Measurements from ENCODE around the gene XKR7. TPM values are rescaled to one million over a fixed set of nuclear protein-coding genes. Genes with fewer than 3 reads are reported as not detected.
"Not testable (repeated sequence)": the region's sequence is repeated elsewhere in the genome, so short reads cannot be mapped to it uniquely, and the experiment has no call there.

Gene XKR7
- total and polyA plus RNA-seq, 10 of the 15 experiments (the other 5 are each of a cell fraction or from before 2014, with no cell fraction given), result not detected

DNA sequence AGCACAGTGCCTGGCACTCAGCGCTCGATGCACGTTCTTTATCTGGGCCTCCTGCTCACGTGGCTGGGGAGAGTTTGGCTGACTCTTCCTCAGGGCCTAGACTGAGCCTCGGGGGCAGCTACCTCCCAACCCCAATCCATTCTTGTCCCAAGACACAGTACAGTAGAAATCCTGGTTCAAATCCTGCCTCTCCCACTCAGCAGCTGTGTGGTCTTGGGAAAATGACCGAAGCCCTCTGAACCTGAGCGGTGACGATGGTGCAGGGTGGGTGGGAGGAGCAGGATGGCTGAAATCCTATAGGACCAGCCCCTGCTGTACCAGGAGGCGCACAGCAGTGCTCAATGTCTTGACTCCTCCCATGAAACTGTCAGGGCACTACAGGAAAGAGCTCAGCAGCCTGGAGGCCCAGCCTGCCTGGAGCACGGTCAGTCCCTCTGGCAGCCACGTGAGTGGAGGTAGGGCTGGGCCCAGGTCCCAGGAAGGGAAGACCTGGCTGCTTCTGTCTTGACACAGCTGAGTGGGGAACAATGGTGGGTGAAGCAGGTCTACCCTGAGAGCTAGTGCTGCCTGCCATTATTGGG, 47.6 kb upstream of the XKR7 start (continued):
- no peak for TF ChIP-seq NKRF (conservative IDR thresholded peaks at IDR 0.05)
- no peak for TF ChIP-seq MYB (IDR thresholded peaks at IDR 0.05; ENCODE audit: borderline replicate concordance, low read depth, low read length)
- TF ChIP-seq HDAC2 (IDR thresholded peaks at IDR 0.05), result no peak

DNA sequence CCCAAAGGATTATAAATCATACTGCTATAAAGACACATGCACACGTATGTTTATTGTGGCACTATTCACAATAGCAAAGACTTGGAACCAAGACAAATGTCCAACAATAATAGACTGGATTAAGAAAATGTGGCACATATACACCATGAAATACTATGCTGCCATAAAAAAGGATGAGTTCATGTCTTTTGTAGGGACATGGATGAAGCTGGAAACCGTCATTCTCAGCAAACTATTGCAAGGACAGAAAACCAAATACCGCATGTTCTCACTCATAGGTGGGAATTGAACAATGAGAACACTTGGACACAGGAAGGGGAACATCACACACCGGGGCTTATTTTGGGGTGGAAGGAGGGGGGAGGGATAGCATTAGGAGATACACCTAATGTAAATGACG, 46.5 kb upstream of the XKR7 start:
- not testable (repeated sequence) for DNase-seq (ENCODE audit: low read depth, low spot score); ATAC-seq
- SMC1A ChIA-PET (ENCODE audit: uncharacterized antibody, unreplicated experiment), result interaction anchor here (3.7 kb wide), 1 partner anchor 25 kb away, joined by 26 read pairs; no protein-coding TSS in a partner anchor

More for the DNA sequence above, 46.5 kb upstream of the XKR7 start:
- H3K9me3 ChIP-seq (replicated peaks; ENCODE audit: control insufficient read depth, insufficient read depth, low read length); in situ Hi-C loops (cut with MboI); H3K9ac ChIP-seq (ENCODE audit: control insufficient read depth, insufficient read depth, low read length); H3K27ac ChIP-seq (ENCODE audit: control insufficient read depth, insufficient read depth); H3K4me2 ChIP-seq (ENCODE audit: control insufficient read depth, insufficient read depth); RAD21 ChIA-PET (ENCODE audit: unreplicated experiment); H3K36me3 ChIP-seq (ENCODE audit: control insufficient read depth in 2 of 2, insufficient read depth in 2 of 2, low read length in 1 of 2); H4K20me1 ChIP-seq (ENCODE audit: control insufficient read depth, insufficient read depth); FAIRE-seq; H3K27me3 ChIP-seq (replicated peaks in 1 of 2; ENCODE audit: control insufficient read depth in 2 of 2, insufficient read depth in 2 of 2, low read length in 1 of 2); CTCF ChIA-PET; H3K4me3 ChIP-seq; H3K79me2 ChIP-seq (ENCODE audit: control insufficient read depth, insufficient read depth, low read length); H2AFZ ChIP-seq (ENCODE audit: control insufficient read depth, low read depth, low read length); BruUV-seq (replicated peaks); intact Hi-C loops (cut with micrococcal nuclease; ENCODE audit: unreplicated experiment): not testable (repeated sequence)
- H3K4me1 ChIP-seq (ENCODE audit: control insufficient read depth, insufficient read depth, low read length), result peaks cover 11% of the 10 kb centered on the region
- POLR2A ChIA-PET, result interaction anchor here (0.8 to 1.3 kb wide), 2 partner anchors 8 to 25 kb away, joined by 3 read pairs; no protein-coding TSS in a partner anchor
- WGBS (ENCODE audit: insufficient coverage, insufficient replicate concordance, low lambda C conversion rate, missing lambda C conversion rate), result 51% methylated on average over 4 of the region's 5 CpGs

Measured in GM12878 (cell line).